GM21717 (cell line): ENCODE data around the gene ZNF574.
"Not testable (repeated sequence)": the region's sequence is repeated elsewhere in the genome, so short reads cannot be mapped to it uniquely, and the experiment has no call there.

Experiments used
- ATAC-seq: cut with Tn5 transposase; IDR thresholded peaks from one replicate; pipeline ENCODE4 v1.9.1; 2021; ENCODE audit warnings: mild to moderate bottlenecking, moderate library complexity; ENCODE audit not compliant: unreplicated experiment

ZNF574 gene

DNA sequence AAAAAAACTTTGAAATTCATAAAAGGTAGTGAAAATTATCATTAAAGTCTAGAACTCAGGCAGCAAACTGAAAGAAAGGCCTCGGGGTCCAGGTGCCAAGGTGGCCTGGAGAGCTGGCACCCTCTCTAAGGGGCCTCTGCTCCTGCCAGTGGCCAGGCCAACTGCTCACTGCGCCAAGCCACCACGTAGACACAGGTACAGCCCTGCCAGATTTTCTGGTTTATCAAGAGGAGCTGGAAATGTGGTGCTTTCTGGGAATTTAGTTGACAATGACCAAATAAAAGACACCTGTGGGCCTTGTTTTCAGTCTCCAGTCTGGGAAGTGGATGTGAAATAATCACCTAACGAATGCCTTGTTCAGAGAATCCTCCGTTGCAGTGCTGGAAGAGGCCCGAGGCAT lies 22.8 kb downstream of the ZNF574 start:
- no peak for ATAC-seq

DNA sequence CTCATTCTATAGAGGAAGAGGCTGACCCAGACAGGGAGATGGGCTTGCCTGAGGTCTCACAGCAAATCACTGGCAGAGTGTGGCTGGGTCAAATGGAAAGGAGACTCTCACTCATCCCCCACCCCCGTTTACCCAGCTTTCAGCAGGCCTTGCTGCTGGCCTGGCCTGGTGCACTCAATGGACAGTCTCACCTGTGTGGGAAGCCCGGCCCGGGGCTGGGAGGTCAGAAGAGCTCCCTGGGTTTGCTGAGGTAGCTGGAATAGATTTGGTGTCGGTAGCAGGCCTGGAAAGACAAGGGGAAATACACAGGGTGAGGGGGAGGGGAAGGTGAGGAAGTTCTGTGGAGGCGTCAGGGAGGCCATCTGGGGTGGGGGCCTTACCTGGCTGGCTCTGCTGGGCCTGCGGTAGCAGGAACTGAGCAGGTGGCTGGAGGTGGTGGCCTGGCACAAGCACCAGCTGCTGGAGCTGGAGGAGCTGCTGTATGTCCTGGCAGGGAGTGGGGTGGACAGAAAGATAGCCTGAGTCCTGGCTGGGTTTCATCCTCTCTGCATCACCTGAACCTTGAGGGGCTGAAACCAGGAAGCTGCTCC lies 23.5 kb downstream of the ZNF574 start:
- no peak for ATAC-seq

GRCh38 chr19:42100241-42100640 lies 24.3 kb downstream of the ZNF574 start:
- not testable (repeated sequence) for ATAC-seq

DNA sequence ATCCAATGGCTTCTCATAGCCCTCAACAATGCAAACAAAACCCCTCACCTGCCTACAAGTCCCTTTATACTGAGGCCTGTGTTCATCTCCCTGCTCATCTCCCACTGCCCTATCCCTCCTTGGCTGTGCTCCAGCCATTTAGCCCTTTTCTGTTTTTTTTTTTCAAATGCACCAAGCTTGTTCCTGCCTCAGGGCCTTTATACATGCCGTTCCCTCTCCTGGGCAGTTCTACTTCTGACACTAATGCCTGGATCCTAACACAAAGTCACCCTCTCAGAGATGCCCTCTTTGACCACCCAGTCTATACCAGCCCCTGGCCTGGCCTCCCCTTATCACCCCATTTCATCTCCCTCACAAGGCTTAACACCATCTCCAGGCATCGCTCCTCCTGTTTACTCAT lies 26.9 kb downstream of the ZNF574 start:
- no peak for ATAC-seq

- no peak for ATAC-seq
Measured at GRCh38 chr19:42105368-42105767, 29.4 kb downstream of the ZNF574 start.

- peak; percentile 58 for ATAC-seq
Measured at GRCh38 chr19:42108527-42109389, 32.8 kb downstream of the ZNF574 start.

DNA sequence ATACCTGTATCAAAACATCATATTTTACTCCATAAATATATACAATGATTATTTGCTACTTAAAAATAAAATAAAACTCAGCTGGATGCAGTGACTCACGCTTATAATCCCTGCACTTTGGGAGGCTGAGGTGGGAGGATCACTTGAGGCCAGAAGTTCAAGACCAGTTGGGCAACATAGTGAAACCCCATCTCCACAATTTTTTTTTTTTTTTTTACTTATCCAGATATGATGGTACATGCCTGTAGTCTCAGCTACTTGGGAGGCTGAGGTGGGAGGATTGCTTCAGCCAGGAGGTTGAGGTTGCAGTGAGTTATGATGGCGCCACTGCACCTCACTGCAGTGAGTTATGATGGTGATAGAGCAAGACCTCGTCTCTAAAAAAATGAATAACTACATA lies 33.9 kb downstream of the ZNF574 start:
- no peak for ATAC-seq

DNA sequence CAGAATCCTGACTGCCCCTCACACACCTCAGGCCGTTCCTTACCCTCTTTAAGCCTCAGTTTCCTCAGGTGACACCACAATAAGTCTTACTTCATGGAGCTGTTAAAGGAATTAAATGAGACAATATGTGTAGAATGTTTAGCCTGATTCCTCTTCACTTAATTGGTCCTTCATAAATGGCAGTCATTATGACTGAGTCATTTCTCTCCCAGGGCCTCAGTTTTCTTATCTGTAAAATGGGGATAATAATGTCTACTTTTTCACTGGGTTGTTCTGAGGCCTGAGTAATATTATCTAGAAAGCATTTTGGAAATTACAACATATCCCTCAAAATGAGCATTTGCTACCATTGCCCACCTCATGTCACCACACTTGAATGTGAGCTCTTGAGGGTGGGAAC lies 34.7 kb downstream of the ZNF574 start:
- no peak for ATAC-seq

DNA sequence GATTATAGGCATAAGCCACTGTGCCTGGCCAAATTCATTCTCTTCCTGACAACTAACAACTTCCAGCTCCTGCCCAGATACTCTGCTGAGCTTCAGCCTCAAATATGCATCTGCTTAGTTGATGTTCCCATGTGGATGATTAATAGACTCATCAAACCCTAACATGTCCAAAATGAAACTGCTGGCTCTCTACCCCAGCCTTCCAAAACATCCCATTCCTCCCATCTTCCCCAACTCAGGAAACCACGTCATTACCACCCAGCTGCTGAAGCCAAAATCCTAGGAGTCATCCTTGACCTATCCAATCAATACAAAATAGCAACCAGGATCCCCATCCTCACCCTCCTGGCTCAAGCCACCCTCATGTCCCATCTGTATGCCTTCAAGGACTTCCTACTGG lies 35.4 kb downstream of the ZNF574 start:
- no peak for ATAC-seq

DNA sequence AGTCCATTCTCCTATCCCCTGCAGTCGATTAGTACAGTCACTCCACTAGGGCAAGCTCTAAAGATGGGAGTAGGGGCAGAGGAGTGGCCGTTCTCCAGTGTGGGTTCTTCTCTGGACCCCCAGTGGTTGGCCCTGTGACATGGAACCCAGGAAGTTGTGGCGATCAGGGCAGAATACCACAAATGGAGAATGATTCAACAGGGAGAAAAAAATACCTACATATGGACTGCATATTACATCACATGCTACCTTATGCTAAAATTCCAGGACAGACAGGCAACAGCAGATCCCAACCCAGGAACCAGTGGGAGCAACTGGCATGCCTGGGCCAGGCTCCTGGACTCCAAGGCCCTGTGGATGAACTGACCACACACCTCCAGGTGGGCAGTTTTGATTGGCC lies 35.8 kb downstream of the ZNF574 start:
- ATAC-seq: no peak

- ATAC-seq: no peak
Measured at GRCh38 chr19:42113641-42114348, 37.8 kb downstream of the ZNF574 start.

- ATAC-seq: no peak
Measured at GRCh38 chr19:42114412-42114811, 38.4 kb downstream of the ZNF574 start.

DNA sequence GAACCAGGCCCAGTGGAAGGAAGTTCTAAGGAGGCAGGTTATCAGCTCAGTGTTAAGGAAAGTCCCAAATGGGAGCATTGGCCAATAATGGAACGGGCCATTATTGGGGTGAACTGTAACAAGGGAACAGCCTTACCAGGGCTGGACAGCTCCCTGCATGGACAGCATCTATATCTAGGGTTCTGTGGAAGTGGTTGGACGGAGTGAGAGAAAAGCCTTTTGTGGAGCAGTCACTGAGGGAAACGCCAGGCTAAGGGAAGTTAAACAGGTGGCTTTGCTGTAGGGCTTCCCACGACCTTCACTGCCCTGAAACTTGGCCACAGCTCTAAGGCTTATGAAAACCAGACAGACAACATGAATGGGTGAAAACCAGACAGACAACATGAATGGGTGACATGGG lies 39.3 kb downstream of the ZNF574 start:
- ATAC-seq: no peak

DNA sequence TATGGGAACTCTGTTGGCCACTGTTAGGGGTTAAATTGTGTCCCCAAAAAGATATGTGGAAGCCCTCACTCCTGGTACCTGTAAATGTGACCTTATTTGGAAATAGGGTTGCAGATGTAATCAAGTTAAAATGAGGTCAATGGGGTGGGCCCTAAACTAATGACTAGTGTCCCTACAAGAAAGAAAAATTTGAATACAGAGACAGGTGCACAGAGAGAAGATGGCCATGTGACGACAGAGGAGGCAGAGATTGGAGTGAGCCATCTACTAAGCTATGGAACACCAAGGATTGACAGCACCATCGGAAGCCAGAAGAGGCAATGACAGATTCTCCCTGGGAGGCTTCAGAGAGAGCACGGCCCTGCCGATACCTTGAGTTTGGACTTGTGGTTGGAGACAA lies 39.7 kb downstream of the ZNF574 start:
- no peak for ATAC-seq

DNA sequence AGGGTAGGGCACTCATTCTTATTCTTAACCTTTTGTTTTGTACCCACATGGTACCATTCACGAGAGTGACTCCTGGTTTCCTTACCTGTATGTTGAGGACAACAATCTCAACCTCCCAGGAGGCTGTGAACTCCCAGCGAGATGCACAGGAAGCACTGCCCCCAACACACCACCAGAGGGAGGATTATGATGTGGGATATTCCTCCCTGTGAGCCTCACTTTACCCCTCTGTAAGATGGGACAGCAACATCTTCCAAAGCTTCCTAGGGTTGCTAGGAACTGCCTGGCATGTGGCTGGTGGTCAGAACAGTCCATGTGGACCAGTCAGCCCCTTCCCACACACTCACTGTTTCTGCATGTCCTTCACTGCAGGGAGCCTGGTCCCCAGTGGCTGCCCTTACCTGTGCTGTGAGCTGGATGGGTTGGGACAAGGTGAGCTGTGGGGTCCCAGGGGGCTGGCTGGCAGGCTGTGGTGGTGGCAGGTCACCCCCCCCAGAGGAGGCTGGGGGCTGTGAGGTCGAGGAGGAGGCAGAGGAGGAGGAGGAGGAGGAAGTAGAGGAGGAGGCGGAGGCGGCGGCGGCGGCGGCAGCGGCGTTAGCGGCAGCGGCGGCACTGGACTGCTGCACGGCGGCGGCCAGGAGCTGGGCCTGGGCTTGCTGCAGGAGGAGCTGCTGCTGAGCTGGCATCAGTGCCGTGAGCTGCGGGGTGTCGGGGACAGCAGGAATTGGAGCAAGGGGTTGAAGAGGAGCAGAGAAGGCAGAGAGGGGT lies 40.5 kb downstream of the ZNF574 start:
- ATAC-seq: no peak

GRCh38 chr19:42117076-42117475 lies 41.1 kb downstream of the ZNF574 start:
- ATAC-seq: no peak

DNA sequence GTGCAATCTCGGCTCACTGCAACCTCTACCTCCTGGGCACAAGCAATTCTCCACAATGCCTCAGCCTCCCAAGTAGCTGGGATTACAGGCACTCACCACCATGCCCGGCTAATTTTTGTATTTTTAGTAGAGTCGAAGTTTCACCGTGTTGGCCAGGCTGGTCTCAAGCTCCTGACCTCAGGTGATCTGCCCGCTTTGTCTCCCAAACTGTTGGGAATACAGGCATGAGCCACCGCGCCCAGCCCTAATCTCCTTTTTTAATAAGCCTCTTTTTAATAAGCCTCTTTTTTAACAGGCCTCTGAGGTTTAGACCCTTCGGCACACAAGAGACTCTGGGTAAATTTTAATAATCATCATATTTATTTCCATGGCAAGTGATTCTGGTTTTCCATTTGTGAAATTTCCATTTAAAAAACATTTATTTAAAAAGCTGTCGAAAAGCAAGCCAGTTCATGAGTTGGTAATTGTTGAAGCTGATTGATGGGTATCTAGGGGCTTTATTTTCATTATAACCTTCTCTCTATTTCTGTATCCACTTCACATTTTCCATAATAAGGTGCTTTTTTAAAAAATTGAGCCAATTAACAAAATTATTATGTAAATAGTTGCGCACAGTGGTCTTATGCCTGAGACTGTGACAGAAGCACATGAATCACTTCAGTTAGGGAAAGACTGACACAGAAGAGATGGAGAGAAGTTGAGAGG lies 44.5 kb downstream of the ZNF574 start:
- no peak for ATAC-seq

GRCh38 chr19:42121036-42121621 lies 45.2 kb downstream of the ZNF574 start:
- ATAC-seq: no peak

- ATAC-seq: no peak
Measured at GRCh38 chr19:42121656-42122069, 45.7 kb downstream of the ZNF574 start.
